HG03439 (cell line): Measurements from ENCODE around the gene NFATC1.

Experiments
- ATAC-seq: cut with Tn5 transposase; IDR thresholded peaks from one replicate; pipeline ENCODE4 v1.9.1; 2021; ENCODE audit warnings: mild to moderate bottlenecking, moderate library complexity; ENCODE audit not compliant: unreplicated experiment

Gene NFATC1

GRCh38 chr18:79388043-79388442 lies 7.7 kb upstream of the NFATC1 start:
- ATAC-seq, result no peak

DNA sequence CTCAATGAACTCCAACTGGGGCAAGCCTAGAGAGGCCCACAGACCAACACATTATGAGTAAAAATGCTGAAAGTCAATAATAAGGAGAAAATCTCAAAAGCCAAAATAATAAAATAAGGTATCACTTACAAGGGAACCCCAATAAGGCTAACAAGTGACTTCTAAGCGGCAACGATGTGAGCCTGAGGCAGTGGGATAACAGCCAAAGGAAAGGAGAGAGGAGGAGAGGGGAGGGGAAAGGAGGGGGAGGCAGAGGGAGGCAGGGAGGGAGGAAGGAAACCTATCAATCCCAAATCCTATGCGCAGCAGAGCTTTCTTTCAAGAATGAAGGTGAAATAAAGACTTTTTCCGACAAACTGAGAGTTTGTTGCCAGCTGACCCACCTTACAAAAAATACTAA lies 6.0 kb upstream of the NFATC1 start:
- ATAC-seq, result no peak

DNA sequence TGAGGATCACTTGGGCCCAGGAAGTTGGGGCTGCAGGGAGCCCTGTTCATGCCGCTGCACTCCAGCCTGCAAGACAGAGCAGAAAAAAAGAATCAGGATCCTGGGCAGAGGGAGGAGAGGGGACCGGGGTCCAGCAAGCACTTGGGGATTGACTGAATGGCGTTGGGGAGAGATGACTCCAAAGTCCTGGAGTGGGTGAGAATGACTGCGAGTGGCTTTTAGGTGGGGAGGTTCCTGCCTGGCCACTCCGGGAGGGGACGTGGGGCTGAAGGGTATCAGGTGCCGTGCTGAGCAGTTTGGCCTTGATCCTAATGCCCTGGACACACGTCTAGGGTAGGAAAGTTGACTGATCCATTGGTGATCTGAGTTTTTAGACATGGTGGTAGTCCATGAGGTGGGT lies 3.5 kb upstream of the NFATC1 start:
- no peak for ATAC-seq

DNA sequence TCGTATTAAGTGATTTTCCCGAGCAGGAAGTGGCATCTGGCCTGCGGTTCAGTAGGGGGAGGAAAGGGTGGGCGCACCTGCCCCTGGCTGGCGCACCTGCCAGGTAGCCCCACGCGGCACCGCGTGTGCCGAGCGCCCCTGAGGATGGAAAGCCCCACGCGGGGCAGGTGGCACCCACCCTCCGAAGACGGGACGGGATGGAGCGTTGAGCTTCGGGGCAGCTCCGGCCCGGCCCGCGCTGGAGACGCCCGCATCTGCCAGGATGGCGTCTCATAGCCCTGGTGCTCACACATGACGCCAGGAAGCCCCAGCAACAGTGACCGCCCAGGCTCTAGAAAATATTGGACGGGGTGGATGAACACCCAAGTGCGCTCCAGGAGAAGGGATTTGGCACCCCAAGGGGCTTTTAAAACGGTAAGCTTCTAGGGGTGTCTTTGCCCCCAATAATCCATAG lies 2.5 kb upstream of the NFATC1 start:
- ATAC-seq, result no peak

GRCh38 chr18:79393635-79394533 lies 1.8 kb upstream of the NFATC1 start:
- ATAC-seq, result no peak

DNA sequence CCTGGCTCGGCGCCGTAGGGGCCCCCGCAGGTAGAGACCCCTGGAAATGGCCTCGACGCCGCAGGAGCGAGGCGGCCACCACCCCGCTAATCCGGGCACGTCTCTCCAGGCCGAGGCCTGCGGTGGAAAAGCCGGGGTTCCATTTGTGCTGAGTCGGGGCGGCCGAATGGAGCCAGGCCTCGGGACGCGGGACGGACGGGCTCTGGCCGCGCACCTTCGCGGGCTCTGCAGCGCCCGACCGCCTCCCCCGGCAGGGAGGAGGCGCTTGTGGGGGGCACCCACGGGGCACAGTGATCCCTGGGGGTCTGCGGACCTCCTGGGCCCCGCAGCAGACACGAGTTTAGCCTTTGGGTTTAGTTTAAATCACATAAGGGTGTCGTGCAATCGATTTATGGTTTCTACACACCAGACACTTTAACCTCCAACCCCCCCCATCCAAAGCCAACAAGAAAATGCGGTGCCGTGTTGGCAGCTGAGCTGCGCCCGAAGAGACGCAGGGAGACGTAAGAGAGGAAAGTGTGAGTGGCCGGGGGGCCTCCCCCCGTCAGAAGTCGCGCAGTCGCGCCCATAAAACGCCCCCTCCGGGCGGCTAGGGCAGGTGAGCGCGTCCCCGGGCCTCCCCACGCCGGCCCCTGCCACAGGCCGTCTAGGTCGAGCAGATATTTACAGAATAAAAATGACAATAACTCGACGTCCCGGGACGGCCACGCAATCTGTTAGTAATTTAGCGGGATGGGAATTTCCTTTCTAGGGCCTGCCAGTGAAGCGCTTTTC lies 1.0 kb upstream of the NFATC1 start:
- no peak for ATAC-seq

DNA sequence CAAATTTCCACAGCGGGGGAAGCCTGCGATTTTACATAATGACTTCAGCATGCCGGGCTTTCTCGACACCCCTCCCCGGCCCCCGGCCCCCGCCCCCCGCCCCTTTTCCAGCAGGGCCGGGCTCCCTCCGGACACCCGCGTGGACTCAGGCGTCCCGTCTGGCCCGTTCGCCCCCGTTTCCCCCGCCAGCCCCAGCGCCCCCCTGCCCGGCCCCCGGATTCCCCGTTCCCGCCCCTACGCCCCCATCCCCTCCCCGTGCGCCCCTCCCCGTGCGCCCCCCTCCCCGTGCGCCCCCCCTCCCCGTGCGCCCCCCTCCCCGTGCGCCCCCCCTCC lies 456 bp upstream of the NFATC1 start:
- ATAC-seq, result no peak

DNA sequence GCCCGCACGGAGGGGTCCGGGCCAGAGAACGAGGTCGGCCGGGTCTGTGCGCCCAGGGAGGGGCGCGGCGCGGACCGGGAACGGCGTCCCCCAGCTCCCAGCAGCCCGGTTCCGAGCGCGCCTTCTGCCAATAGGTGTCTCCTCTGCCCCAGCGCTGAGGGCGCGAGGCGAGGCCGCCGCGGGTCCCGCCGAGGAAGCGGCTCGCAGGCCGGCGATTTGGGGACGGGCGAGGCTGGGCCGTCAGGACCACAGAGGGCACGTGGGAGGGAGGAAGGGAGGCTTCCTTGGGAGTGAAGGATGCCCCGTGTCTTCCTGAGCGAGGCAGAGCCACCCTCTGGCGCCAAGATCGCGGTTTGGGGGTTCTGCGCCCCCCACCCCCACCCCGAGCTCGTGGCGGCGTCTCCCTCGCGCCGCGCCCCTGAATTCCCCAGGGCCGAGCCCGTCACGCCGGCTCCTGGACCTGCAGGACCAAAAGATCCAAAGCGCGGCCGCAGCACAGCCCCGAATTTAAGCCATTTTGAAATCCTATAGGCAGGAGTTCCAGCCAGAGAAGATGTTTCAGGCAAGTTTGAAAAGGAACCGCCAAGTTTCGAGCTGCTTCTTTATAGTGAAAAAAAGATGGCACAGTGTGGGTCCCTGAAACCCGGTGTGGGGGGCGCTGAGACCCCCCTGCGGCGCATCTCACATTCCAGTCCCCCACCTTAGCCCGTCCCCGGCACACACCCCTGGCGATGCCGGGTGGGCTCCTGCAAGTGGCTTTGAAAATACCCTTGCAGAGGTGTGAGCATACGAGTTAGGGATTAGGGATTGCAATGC lies 909 bp downstream of the NFATC1 start:
- ATAC-seq, result no peak

- no peak for ATAC-seq
Observed at GRCh38 chr18:79397247-79397829, 1.6 kb downstream of the NFATC1 start.

DNA sequence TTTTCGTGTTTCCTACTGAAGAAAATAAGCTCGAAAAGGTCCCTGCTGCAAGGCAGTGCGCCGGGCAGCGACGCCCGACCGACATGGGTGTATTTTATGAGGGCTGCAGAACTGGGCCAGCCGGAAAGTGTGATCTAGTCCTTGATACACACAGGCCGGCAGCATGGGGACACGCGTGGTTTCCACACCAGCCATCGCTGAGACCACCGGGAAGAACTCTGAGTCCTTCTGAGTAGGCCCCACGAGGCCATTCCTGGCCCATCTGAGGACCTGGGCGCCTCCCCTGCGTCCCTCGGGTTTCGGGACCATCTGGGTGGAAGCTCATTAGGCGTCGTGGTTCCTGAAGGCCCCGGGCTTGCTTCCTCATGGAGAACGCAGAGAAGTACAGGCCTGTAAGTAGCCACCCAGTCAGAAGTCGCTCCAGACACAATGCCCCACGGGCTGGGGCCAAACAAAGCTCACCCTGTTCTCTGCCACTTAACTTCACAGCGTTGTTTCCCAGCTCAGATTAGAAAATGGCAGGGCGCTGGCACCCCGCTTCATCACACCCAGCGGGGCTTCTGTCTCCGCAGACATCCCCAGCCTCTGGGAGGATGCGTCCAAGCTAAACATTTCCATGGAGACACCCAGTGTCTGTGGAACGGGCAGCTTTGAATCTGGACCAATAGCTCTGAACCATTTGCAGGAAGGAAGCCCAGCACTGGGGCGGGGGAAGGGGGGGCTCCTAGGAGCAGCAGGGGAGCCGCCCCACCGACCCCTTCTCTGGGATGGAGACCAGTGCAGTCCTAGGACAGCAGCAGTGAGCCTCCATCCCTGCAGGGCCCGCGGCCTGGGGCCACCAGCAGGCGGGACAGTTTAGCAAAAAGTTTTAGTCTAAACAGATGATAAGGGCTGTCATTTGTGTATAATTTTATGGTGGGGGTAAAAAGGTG lies 2.4 kb downstream of the NFATC1 start:
- ATAC-seq, result no peak

- no peak for ATAC-seq
Observed at GRCh38 chr18:79399275-79400081, 3.7 kb downstream of the NFATC1 start.

GRCh38 chr18:79400091-79400590 lies 4.4 kb downstream of the NFATC1 start:
- no peak for ATAC-seq

DNA sequence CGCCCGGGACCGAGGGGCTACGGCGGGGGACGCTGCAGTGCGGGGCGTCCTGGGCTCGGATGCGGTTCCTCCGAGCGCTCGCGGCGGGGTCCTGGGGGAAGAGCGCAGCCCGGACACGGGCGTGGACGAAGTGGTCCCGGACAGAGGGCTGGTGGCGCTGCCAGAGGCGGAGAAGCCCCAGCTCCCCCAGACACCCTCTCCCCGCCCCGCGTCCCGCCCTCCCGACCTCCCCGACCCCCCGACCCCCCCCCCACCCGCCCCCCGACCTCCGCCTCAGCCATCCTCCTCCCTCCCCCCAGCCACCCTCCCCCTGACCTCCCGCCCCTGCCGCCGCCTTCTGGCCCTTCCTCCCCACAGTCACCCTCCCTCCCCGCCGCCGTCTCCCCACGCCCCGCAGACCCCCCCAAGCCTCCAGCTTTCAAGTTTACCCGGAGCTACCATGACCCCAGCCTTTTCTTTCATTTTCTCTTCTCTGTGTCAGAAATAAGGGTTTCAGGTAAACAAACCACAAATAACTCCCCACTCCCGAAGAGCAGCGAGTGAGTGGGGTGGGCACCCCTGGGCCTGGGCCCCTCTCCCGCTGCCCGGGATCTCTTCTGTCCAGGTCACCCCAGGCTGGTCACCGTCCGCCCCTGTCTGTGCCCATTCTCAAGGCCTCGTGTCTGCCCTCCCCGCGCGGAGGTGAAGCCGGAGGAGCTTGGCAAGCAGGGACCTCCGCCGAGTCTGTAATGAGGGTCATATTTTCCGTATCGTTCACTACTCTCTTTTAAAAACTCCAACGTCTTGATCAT lies 5.1 kb downstream of the NFATC1 start:
- no peak for ATAC-seq

GRCh38 chr18:79401494-79402208 lies 5.9 kb downstream of the NFATC1 start:
- ATAC-seq, result no peak

- no peak for ATAC-seq
Observed at GRCh38 chr18:79402209-79402576, 6.5 kb downstream of the NFATC1 start.

GRCh38 chr18:79402977-79403722 lies 7.4 kb downstream of the NFATC1 start:
- no peak for ATAC-seq
